Measurements from ENCODE around the gene FBXO3. TPM values are rescaled to one million over a fixed set of nuclear protein-coding genes. Genes with fewer than 3 reads are reported as not detected.

FBXO3 gene
- total and polyA plus RNA-seq, 4 donors = 13.6 to 46.4 (median 23.4) TPM

DNA sequence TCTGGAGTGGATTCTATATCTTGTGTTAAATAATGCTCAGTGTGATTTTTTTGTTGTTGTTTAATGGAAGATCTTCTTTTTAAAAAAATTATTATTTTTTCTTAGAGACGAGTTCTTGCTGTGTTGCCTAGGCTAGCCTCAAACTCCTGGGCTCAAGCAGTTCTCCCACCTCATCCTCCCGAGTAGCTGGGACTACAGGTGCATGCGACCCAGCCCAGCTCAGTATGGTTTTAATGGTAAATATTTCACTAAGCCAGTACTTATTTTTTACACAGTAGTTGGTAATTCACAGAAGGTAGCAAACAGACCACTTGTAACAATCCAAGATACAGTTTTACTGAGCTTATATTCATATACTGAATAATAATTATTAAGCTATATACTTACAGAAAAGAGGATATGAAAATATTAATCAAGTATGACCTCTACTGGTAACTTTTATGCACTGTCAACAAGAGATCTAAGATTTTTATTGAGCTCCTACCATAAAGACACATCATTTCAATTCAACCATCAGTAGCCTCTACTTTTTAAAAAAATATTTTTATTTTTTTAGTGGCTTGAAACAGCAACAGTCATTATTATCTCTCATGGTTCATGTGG lies 32.0 kb downstream of the FBXO3 start:
- TF ChIP-seq, protein P1, sequence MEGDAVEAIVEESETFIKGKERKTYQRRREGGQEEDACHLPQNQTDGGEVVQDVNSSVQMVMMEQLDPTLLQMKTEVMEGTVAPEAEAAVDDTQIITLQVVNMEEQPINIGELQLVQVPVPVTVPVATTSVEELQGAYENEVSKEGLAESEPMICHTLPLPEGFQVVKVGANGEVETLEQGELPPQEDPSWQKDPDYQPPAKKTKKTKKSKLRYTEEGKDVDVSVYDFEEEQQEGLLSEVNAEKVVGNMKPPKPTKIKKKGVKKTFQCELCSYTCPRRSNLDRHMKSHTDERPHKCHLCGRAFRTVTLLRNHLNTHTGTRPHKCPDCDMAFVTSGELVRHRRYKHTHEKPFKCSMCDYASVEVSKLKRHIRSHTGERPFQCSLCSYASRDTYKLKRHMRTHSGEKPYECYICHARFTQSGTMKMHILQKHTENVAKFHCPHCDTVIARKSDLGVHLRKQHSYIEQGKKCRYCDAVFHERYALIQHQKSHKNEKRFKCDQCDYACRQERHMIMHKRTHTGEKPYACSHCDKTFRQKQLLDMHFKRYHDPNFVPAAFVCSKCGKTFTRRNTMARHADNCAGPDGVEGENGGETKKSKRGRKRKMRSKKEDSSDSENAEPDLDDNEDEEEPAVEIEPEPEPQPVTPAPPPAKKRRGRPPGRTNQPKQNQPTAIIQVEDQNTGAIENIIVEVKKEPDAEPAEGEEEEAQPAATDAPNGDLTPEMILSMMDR (IDR thresholded peaks at IDR 0.05; ENCODE audit: control extremely low read depth, extremely low read depth) = peak; percentile 19
- H3K27me3 ChIP-seq (ENCODE audit: control insufficient read depth in 3 of 3, insufficient read depth in 3 of 3, low read length in 2 of 3) = no peaks in the 10 kb centered on the region
- no peak for ATAC-seq (ENCODE audit: insufficient read depth, low FRiP score)

DNA sequence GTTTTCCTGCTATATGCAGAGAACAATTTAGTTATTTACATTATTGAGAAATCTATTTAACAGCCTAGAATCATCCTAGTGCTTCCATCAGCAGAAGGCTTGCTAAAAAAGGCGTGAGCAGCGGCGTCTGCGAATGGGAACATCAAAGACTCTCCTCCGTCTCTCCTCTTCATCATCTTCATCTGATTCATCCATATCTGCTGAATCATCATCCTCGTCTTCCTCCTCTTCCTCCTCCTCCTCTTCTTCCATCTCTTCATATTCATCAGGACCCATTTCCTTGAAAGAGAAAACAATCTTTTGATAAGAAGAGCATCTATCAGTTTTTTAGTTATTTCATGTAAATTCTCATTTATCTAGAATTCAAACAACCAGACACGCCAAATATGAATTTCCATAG lies 32.5 kb downstream of the FBXO3 start:
- Histone ChIP-seq H3K27ac (ENCODE audit: low read depth in 1 of 2, low read length in 1 of 2) (no peak overlapping the region), H3K9me3 (ENCODE audit: control insufficient read depth in 4 of 4, insufficient read depth in 3 of 4, low read length in 3 of 4) (no peaks in the 10 kb centered on the region), H3K9ac (ENCODE audit: insufficient read depth in 1 of 2, low read length in 2 of 2) (no peak overlapping the region), H3K4me3 (no peak overlapping the region), H3K27me3 (ENCODE audit: control insufficient read depth in 3 of 3, insufficient read depth in 3 of 3, low read length in 2 of 3) (no peaks in the 10 kb centered on the region), H3K4me1 (ENCODE audit: control insufficient read depth in 5 of 5, insufficient read depth in 5 of 5, low read length in 5 of 5) (peaks cover 4 to 24% (median 6%) of the 10 kb centered on the region in 5 donors), H3K36me3 (ENCODE audit: control insufficient read depth in 4 of 4, insufficient read depth in 4 of 4, low read length in 4 of 4) (peaks cover 1 to 10% (median 2%) of the 10 kb centered on the region in 4 donors)
- TF ChIP-seq, protein P1 (IDR thresholded peaks at IDR 0.05; ENCODE audit: control extremely low read depth, extremely low read depth) = no peak
- DNase-seq (no peak), ATAC-seq (ENCODE audit: insufficient read depth, low FRiP score) (no peak)
- 88% methylated on average over 7 of the region's 7 CpGs for WGBS, 2 donors

More for the DNA sequence above, 32.0 kb downstream of the FBXO3 start:
- no peaks in the 10 kb centered on the region for H3K9me3 ChIP-seq (ENCODE audit: control insufficient read depth in 4 of 4, insufficient read depth in 3 of 4, low read length in 3 of 4)
- no peak overlapping the region for H3K27ac ChIP-seq (ENCODE audit: low read depth in 1 of 2, low read length in 1 of 2)
- no peak overlapping the region for H3K9ac ChIP-seq (ENCODE audit: insufficient read depth in 1 of 2, low read length in 2 of 2)
- H3K4me3 ChIP-seq = no peak overlapping the region
- peak in 2 of 3 donors; percentile 59 to 73 for DNase-seq
- peaks cover 0 to 21% (median 3%) of the 10 kb centered on the region in 5 donors for H3K4me1 ChIP-seq (ENCODE audit: control insufficient read depth in 5 of 5, insufficient read depth in 5 of 5, low read length in 5 of 5)
- WGBS, 2 donors = 85 to 87% methylated on average over 3 of the region's 3 CpGs
- peaks cover 1 to 13% (median 5%) of the 10 kb centered on the region in 4 donors for H3K36me3 ChIP-seq (ENCODE audit: control insufficient read depth in 4 of 4, insufficient read depth in 4 of 4, low read length in 4 of 4)

- peak in 2 of 3 donors; percentile 56 to 67 for DNase-seq
- WGBS, 2 donors = 64 to 75% methylated on average over 3 of the region's 3 CpGs
- peak overlapping the region; percentile 73 to 98 for H3K27ac ChIP-seq (ENCODE audit: low read depth in 1 of 2, low read length in 1 of 2)
- TF ChIP-seq, protein P1 (IDR thresholded peaks at IDR 0.05; ENCODE audit: control extremely low read depth, extremely low read depth) = no peak
- no peaks in the 10 kb centered on the region for H3K36me3 ChIP-seq (ENCODE audit: control insufficient read depth in 4 of 4, insufficient read depth in 4 of 4, low read length in 4 of 4)
- H3K4me1 ChIP-seq (ENCODE audit: control insufficient read depth in 5 of 5, insufficient read depth in 5 of 5, low read length in 5 of 5) = peaks cover 6 to 33% (median 11%) of the 10 kb centered on the region in 5 donors
- H3K27me3 ChIP-seq (ENCODE audit: control insufficient read depth in 3 of 3, insufficient read depth in 3 of 3, low read length in 2 of 3) = no peaks in the 10 kb centered on the region
- H3K9ac ChIP-seq (ENCODE audit: insufficient read depth in 1 of 2, low read length in 2 of 2) = peak overlapping the region in 1 of 2 donors; percentile 88
- no peak overlapping the region for H3K4me3 ChIP-seq
- no peak for ATAC-seq (ENCODE audit: insufficient read depth, low FRiP score)
- no peaks in the 10 kb centered on the region for H3K9me3 ChIP-seq (ENCODE audit: control insufficient read depth in 4 of 4, insufficient read depth in 3 of 4, low read length in 3 of 4)
Observed at GRCh38 chr11:33737362-33737821, 36.9 kb downstream of the FBXO3 start.

Data from lung (tissue), 12 donors.